Measurements from ENCODE around the gene IFIT1B. TPM values are rescaled to one million over a fixed set of nuclear protein-coding genes. Genes with fewer than 3 reads are reported as not detected.

Gene IFIT1B
- total and polyA plus RNA-seq, 2 experiments from 2014 or later, result not detected

GRCh38 chr10:89414879-89415821 is 37.3 kb downstream of the IFIT1B start:
- H3K9me2 ChIP-seq (replicated peaks; ENCODE audit: insufficient read depth), result no peaks in the 10 kb centered on the region
- no peaks in the 10 kb centered on the region for H3K4me1 ChIP-seq (ENCODE audit: insufficient read depth)
- H2AFZ ChIP-seq, result peak overlapping the region; percentile 56
- H3K36me3 ChIP-seq (replicated peaks; ENCODE audit: insufficient read depth, low read depth), result no peaks in the 10 kb centered on the region
- H3K27me3 ChIP-seq, result no peaks in the 10 kb centered on the region
- H3K79me2 ChIP-seq, result peaks cover 32% of the 10 kb centered on the region
- no peaks in the 10 kb centered on the region for H3K9me3 ChIP-seq (ENCODE audit: low read depth)
- peak overlapping the region; percentile 46 for H3K4me3 ChIP-seq
- DNase-seq (ENCODE audit: low spot score), result peak; percentile 62
- peak overlapping the region; percentile 95 for H3K27ac ChIP-seq
- H3K4me2 ChIP-seq, result peak overlapping the region; percentile 93
- 4% methylated on average over 66 of the region's 66 CpGs for WGBS (ENCODE audit: low lambda C conversion rate, missing lambda C conversion rate)
- TF ChIP-seq CTCF (IDR thresholded peaks at IDR 0.05; ENCODE audit: poor library complexity), result no peak
- no peak for TF ChIP-seq EZH2 (IDR thresholded peaks at IDR 0.05; ENCODE audit: borderline replicate concordance)
- TF ChIP-seq EZH2phosphoT487 (IDR thresholded peaks at IDR 0.05; ENCODE audit: low read depth, severe bottlenecking, unreplicated experiment), result no peak
- H4K20me1 ChIP-seq (ENCODE audit: insufficient read depth, poor library complexity, severe bottlenecking), result no peaks in the 10 kb centered on the region

- Histone ChIP-seq H3K79me2 (peaks cover 32% of the 10 kb centered on the region), H3K36me3 (replicated peaks; ENCODE audit: insufficient read depth, low read depth) (no peaks in the 10 kb centered on the region), H3K4me3 (no peak overlapping the region), H3K9me3 (ENCODE audit: low read depth) (no peaks in the 10 kb centered on the region), H3K4me2 (peak overlapping the region; percentile 93), H4K20me1 (ENCODE audit: insufficient read depth, poor library complexity, severe bottlenecking) (no peaks in the 10 kb centered on the region), H2AFZ (no peak overlapping the region), H3K27me3 (no peaks in the 10 kb centered on the region), H3K4me1 (ENCODE audit: insufficient read depth) (no peaks in the 10 kb centered on the region), H3K9me2 (replicated peaks; ENCODE audit: insufficient read depth) (no peaks in the 10 kb centered on the region), H3K27ac (no peak overlapping the region)
- 85% methylated on average over 1 of the region's 1 CpG for WGBS (ENCODE audit: low lambda C conversion rate, missing lambda C conversion rate)
- no peak for DNase-seq (ENCODE audit: low spot score)
- no peak for TF ChIP-seq CTCF (IDR thresholded peaks at IDR 0.05; ENCODE audit: poor library complexity)
- no peak for TF ChIP-seq EZH2 (IDR thresholded peaks at IDR 0.05; ENCODE audit: borderline replicate concordance)
- no peak for TF ChIP-seq EZH2phosphoT487 (IDR thresholded peaks at IDR 0.05; ENCODE audit: low read depth, severe bottlenecking, unreplicated experiment)
These were observed 38.6 kb downstream of the IFIT1B start for GRCh38 chr10:89416465-89416864.

- TF ChIP-seq CTCF (IDR thresholded peaks at IDR 0.05; ENCODE audit: poor library complexity), result peak; percentile 37
- TF ChIP-seq EZH2 (IDR thresholded peaks at IDR 0.05; ENCODE audit: borderline replicate concordance), result no peak
- no peak for TF ChIP-seq EZH2phosphoT487 (IDR thresholded peaks at IDR 0.05; ENCODE audit: low read depth, severe bottlenecking, unreplicated experiment)
- no peaks in the 10 kb centered on the region for H3K27me3 ChIP-seq
- H4K20me1 ChIP-seq (ENCODE audit: insufficient read depth, poor library complexity, severe bottlenecking), result no peaks in the 10 kb centered on the region
- peak overlapping the region; percentile 23 for H3K4me2 ChIP-seq
- H3K4me3 ChIP-seq, result no peak overlapping the region
- DNase-seq (ENCODE audit: low spot score), result peak; percentile 19
- no peak overlapping the region for H3K27ac ChIP-seq
- H3K36me3 ChIP-seq (replicated peaks; ENCODE audit: insufficient read depth, low read depth), result no peaks in the 10 kb centered on the region
- 64% methylated on average over 3 of the region's 3 CpGs for WGBS (ENCODE audit: low lambda C conversion rate, missing lambda C conversion rate)
- H3K9me2 ChIP-seq (replicated peaks; ENCODE audit: insufficient read depth), result no peaks in the 10 kb centered on the region
- no peaks in the 10 kb centered on the region for H3K9me3 ChIP-seq (ENCODE audit: low read depth)
- no peak overlapping the region for H2AFZ ChIP-seq
- H3K4me1 ChIP-seq (ENCODE audit: insufficient read depth), result peaks cover under 1% of the 10 kb centered on the region
- peaks cover 25% of the 10 kb centered on the region for H3K79me2 ChIP-seq
These were observed 41.7 kb downstream of the IFIT1B start for GRCh38 chr10:89419548-89419947.
